ENCODE data around the gene RAB21. TPM values are rescaled to one million over a fixed set of nuclear protein-coding genes. Genes with fewer than 3 reads are reported as not detected.

Gene RAB21
- total and polyA plus RNA-seq, 2 donors (not counting 1 experiment from before 2014, with no cell fraction given): 7.3 to 83.7 TPM

DNA sequence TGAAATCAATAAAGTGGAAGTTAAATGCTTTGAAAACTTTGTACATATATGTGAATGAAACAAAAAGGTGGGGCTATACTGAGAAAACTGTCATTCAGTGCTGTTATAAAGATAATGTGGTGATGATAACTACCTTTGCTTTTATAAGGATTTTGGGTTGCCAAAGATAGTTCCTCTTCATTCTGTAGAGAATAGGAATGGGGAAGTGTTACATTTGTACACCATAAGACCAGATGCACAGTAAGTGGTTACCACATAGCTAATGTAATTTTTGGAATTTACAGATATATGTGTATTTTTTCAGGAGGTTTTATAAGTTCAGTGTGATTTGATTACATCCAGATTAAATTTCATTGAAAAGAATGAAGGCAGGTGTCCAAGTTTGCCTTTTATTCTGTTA is 18.1 kb downstream of the RAB21 start:
- peaks cover 56% of the 10 kb centered on the region for H4K20me1 ChIP-seq (ENCODE audit: control insufficient read depth, insufficient read depth, low read length, poor library complexity, severe bottlenecking)
- CTCF ChIA-PET: interaction anchor here (2.6 kb wide), 1 partner anchor 8 kb away, joined by 14 read pairs; no protein-coding TSS in a partner anchor
- no peaks in the 10 kb centered on the region for H3K27me3 ChIP-seq (replicated peaks in 1 of 4; ENCODE audit: control extremely low read depth in 1 of 4, control insufficient read depth in 3 of 4, insufficient read depth in 4 of 4, low read length in 3 of 4)
- Mint-ChIP-seq H3K27me3 (no peaks in the 10 kb centered on the region), H3K4me1 (peaks cover 17% of the 10 kb centered on the region), H3K9me3 (ENCODE audit: insufficient read depth) (no peaks in the 10 kb centered on the region), H3K27ac (no peak overlapping the region), H3K4me3 (no peak overlapping the region)
- no peak overlapping the region for H3K4me2 ChIP-seq (replicated peaks; ENCODE audit: low read depth, low read length, poor library complexity, severe bottlenecking)
- ATAC-seq (ENCODE audit: low read depth) (no peak), DNase-seq (no peak)
- H3K79me2 ChIP-seq (ENCODE audit: control insufficient read depth, insufficient read depth, low read length): peaks cover 52% of the 10 kb centered on the region
- no peak overlapping the region for H3K4me3 ChIP-seq (ENCODE audit: control extremely low read depth in 1 of 5, extremely low read depth in 1 of 5, insufficient read depth in 1 of 5, low read depth in 2 of 5, low read length in 4 of 5)
- H3K9ac ChIP-seq (ENCODE audit: low read length): no peak overlapping the region
- POLR2A ChIA-PET: no interaction called here
- no peak overlapping the region for H2AFZ ChIP-seq (ENCODE audit: insufficient read depth, low read depth, low read length, poor library complexity, severe bottlenecking)
- H3K36me3 ChIP-seq (replicated peaks in 1 of 2; ENCODE audit: control extremely low read depth in 1 of 2, control insufficient read depth in 1 of 2, extremely low read depth in 1 of 2, insufficient read depth in 2 of 2, low read length in 1 of 2): peaks cover 15 to 44% of the 10 kb centered on the region in 2 experiments
- intact Hi-C loops (cut with micrococcal nuclease): loop anchor here (2.0 kb wide), 1 partner anchor 16 kb away; no protein-coding TSS in a partner anchor
- no peaks in the 10 kb centered on the region for H3K9me3 ChIP-seq (ENCODE audit: control extremely low read depth in 1 of 3, control insufficient read depth in 2 of 3, insufficient read depth in 1 of 3, low read length in 2 of 3)
- TF ChIP-seq EZH2 (IDR thresholded peaks at IDR 0.05; ENCODE audit: borderline replicate concordance, insufficient read depth, low read depth, low read length, poor library complexity, severe bottlenecking): no peak
- TF ChIP-seq CTCF (IDR thresholded peaks at IDR 0.05): no peak
- no peak overlapping the region for H3K27ac ChIP-seq (ENCODE audit: low read length in 2 of 2)
- H3K4me1 ChIP-seq (ENCODE audit: control insufficient read depth in 2 of 2, insufficient read depth in 2 of 2, low read length in 2 of 2): peaks cover 2 to 9% of the 10 kb centered on the region in 2 donors

DNA sequence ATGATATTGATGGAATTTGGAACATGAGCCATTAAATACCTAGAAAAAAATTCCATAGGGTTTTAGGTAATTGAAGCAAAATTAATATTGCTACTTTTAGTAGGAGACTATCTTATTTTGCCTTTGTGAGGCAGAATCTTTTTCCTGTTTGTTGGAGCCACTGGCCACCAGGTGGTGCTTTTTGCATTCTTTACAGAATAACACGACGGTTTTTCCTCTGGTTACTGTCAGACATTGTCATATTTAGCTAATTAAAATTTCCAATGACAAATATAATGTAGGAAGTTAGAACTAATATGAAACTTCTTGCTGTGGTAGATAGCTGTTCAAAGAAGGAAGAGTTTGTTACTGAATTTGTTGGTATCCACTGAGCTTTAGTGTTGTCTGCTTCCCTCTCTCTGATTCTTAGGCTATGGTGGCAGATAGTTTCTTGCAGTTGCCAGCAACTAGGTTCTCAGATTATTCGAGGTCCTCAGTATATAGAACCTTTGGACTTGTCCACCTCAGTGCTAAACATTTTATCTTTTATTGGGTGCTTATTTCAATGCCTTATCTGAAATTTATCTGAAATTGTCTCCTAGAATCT is 25.7 kb downstream of the RAB21 start:
- Histone ChIP-seq H3K9ac (ENCODE audit: low read length) (no peak overlapping the region), H2AFZ (ENCODE audit: insufficient read depth, low read depth, low read length, poor library complexity, severe bottlenecking) (no peak overlapping the region), H3K36me3 (replicated peaks in 1 of 2; ENCODE audit: control extremely low read depth in 1 of 2, control insufficient read depth in 1 of 2, extremely low read depth in 1 of 2, insufficient read depth in 2 of 2, low read length in 1 of 2) (peaks cover 15 to 31% of the 10 kb centered on the region in 2 experiments), H3K27ac (ENCODE audit: low read length in 2 of 2) (peak overlapping the region in 1 of 2 donors; percentile 49), H3K9me3 (ENCODE audit: control extremely low read depth in 1 of 3, control insufficient read depth in 2 of 3, insufficient read depth in 1 of 3, low read length in 2 of 3) (no peaks in the 10 kb centered on the region), H3K4me2 (replicated peaks; ENCODE audit: low read depth, low read length, poor library complexity, severe bottlenecking) (no peak overlapping the region), H3K79me2 (ENCODE audit: control insufficient read depth, insufficient read depth, low read length) (peaks cover 8% of the 10 kb centered on the region), H4K20me1 (ENCODE audit: control insufficient read depth, insufficient read depth, low read length, poor library complexity, severe bottlenecking) (peaks cover 9% of the 10 kb centered on the region), H3K4me3 (ENCODE audit: control extremely low read depth in 1 of 5, extremely low read depth in 1 of 5, insufficient read depth in 1 of 5, low read depth in 2 of 5, low read length in 4 of 5) (no peak overlapping the region), H3K4me1 (ENCODE audit: control insufficient read depth in 2 of 2, insufficient read depth in 2 of 2, low read length in 2 of 2) (peaks cover 6 to 13% of the 10 kb centered on the region in 2 donors), H3K27me3 (replicated peaks in 1 of 4; ENCODE audit: control extremely low read depth in 1 of 4, control insufficient read depth in 3 of 4, insufficient read depth in 4 of 4, low read length in 3 of 4) (no peaks in the 10 kb centered on the region)
- peaks cover 13% of the 10 kb centered on the region for H3K4me1 Mint-ChIP-seq
- H3K27me3 Mint-ChIP-seq: no peaks in the 10 kb centered on the region
- intact Hi-C loops (cut with micrococcal nuclease): loop anchor here (1.0 kb wide), 1 partner anchor 66 kb away; no protein-coding TSS in a partner anchor
- DNase-seq (peak; percentile 60), ATAC-seq (ENCODE audit: low read depth) (peak; percentile 28)
- H3K27ac Mint-ChIP-seq: no peak overlapping the region
- TF ChIP-seq EZH2 (IDR thresholded peaks at IDR 0.05; ENCODE audit: borderline replicate concordance, insufficient read depth, low read depth, low read length, poor library complexity, severe bottlenecking) (no peak), CTCF (IDR thresholded peaks at IDR 0.05) (peak; percentile 83)
- POLR2A ChIA-PET: no interaction called here
- CTCF ChIA-PET: interaction anchor here (0.9 to 3.3 kb wide), 21 partner anchors 9 to 365 kb away, joined by 3 to 27 read pairs (median 6); partner anchors contain the start of genes RAB21 and TBC1D15
- no peak overlapping the region for H3K4me3 Mint-ChIP-seq
- no CpG with 5 or more reads among the region's 3 CpGs for WGBS (ENCODE audit: insufficient coverage)
- no peaks in the 10 kb centered on the region for H3K9me3 Mint-ChIP-seq (ENCODE audit: insufficient read depth)

All from B cell (primary cell).